ENCODE measurements around the gene TRIM40. TPM values are rescaled to one million over a fixed set of nuclear protein-coding genes. Genes with fewer than 3 reads are reported as not detected.

Gene TRIM40
- total RNA-seq, 1 donor from 2014 or later, result not detected

GRCh38 chr6:30160785-30161531 is 25.0 kb downstream of the TRIM40 start, which contains the start of gene TRIM10:
TRIM10 (minus strand) TSS chr6:30161211; CDS start chr6:30160858, 353 bp downstream.
- no peak for DNase-seq (ENCODE audit: low spot score, unreplicated experiment)
- Mint-ChIP-seq H3K27me3 (peaks cover 41% of the 10 kb centered on the region), H3K9me3 (ENCODE audit: low read depth) (no peaks in the 10 kb centered on the region), H3K27ac (no peak within 1 kb of the TSS), H3K36me3 (ENCODE audit: insufficient read depth) (no peaks in the 10 kb centered on the region), H3K4me1 (ENCODE audit: low read depth) (no peaks in the 10 kb centered on the region), H3K4me3 (ENCODE audit: low read depth) (no peak within 1 kb of the TSS)
- no peak for TF ChIP-seq CTCF (IDR thresholded peaks at IDR 0.05; ENCODE audit: unreplicated experiment)

DNA sequence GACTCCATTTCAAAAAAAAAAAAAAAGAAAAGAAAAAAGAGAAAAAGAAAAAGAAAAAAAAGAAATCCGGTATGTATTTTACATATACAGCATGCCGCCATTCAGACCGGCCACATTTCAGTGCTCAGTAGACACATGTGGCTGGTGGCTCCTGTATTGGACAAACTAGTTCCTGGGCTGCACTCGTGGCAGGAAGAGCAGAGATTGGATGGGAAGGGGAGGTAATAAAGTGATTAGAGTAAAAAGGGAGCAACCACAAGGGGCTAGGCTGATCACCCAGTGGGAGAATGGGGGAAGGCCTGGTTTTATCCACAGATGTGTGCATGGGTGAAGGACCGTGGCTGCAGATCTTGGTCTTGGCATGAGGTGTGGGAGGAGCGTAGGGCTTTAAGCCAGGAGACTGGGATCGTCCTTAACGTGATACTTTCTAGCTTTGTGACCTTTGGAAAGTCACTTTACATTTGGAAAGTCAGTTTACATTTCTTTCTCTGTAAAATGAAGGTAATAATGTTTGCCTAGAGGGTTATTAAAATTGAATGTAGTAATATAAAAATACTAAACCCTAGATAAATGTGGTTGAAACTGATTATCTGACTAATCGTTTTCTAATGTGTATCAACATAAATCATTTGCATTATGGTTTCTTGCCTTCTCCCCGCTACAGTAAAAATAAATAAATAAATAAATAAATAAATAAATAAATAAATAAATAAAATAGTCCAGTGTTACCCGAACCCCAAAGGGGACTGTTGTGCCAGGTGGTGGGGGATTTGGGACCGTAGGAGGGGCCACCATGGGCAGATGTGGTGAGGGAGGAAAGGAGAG is 26.5 kb downstream of the TRIM40 start:
- Mint-ChIP-seq H3K27ac (no peak overlapping the region), H3K4me1 (ENCODE audit: low read depth) (no peaks in the 10 kb centered on the region), H3K36me3 (ENCODE audit: insufficient read depth) (no peaks in the 10 kb centered on the region), H3K9me3 (ENCODE audit: low read depth) (no peaks in the 10 kb centered on the region), H3K4me3 (ENCODE audit: low read depth) (no peak overlapping the region), H3K27me3 (peaks cover 50% of the 10 kb centered on the region)
- TF ChIP-seq CTCF (IDR thresholded peaks at IDR 0.05; ENCODE audit: unreplicated experiment), result no peak
- DNase-seq (ENCODE audit: low spot score, unreplicated experiment), result no peak

- no peak within 1 kb of the TSS for H3K27ac Mint-ChIP-seq
- H3K36me3 Mint-ChIP-seq (ENCODE audit: insufficient read depth), result no peaks in the 10 kb centered on the region
- H3K27me3 Mint-ChIP-seq, result peaks cover 52% of the 10 kb centered on the region
- H3K4me1 Mint-ChIP-seq (ENCODE audit: low read depth), result no peaks in the 10 kb centered on the region
- H3K4me3 Mint-ChIP-seq (ENCODE audit: low read depth), result no peak within 1 kb of the TSS
- DNase-seq (ENCODE audit: low spot score, unreplicated experiment), result no peak
- TF ChIP-seq CTCF (IDR thresholded peaks at IDR 0.05; ENCODE audit: unreplicated experiment), result no peak
- no peaks in the 10 kb centered on the region for H3K9me3 Mint-ChIP-seq (ENCODE audit: low read depth)
These were observed 27.4 kb downstream of the TRIM40 start, which contains the start of gene TRIM15 for GRCh38 chr6:30163090-30163917. TRIM15 (plus strand) TSS chr6:30163546; CDS start chr6:30163685, 139 bp downstream.

GRCh38 chr6:30163918-30164654 is 28.1 kb downstream of the TRIM40 start:
- Mint-ChIP-seq H3K9me3 (ENCODE audit: low read depth) (no peaks in the 10 kb centered on the region), H3K27ac (no peak overlapping the region), H3K36me3 (ENCODE audit: insufficient read depth) (no peaks in the 10 kb centered on the region), H3K4me1 (ENCODE audit: low read depth) (no peaks in the 10 kb centered on the region), H3K4me3 (ENCODE audit: low read depth) (no peak overlapping the region), H3K27me3 (peaks cover 52% of the 10 kb centered on the region)
- no peak for DNase-seq (ENCODE audit: low spot score, unreplicated experiment)
- no peak for TF ChIP-seq CTCF (IDR thresholded peaks at IDR 0.05; ENCODE audit: unreplicated experiment)
